A549 (cell line): ENCODE results near the gene SPNS2. TPM values are rescaled to one million over a fixed set of nuclear protein-coding genes. Genes with fewer than 3 reads are reported as not detected.

Experiments used
- ATAC-seq, 2 experiments: fragments of 200-7000 bp in 1 of 2; fragments of >200 bp in 1 of 2; cut with Nextera tagmentation in 1 of 2; cut with Tn5 transposase in 1 of 2; 3 replicates each; pipeline versions ENCODE4 v1.8.0 to v1.9.1; 2018 to 2020; ENCODE audit warnings: mild to moderate bottlenecking in 1 of 2, moderate library complexity in 1 of 2
- CTCF ChIA-PET: fragments of 300-600 bp; sonication (Branson Sonifier 250); formaldehyde crosslinking; extraction: SDS; loops from one replicate; lab custom pipeline; 2021; ENCODE audit warnings: antibody characterized with exemption, inconsistent platforms; lab: Yijun Ruan, JAX
- POLR2A ChIA-PET: fragments of 350-600 bp; formaldehyde crosslinking; extraction: SDS; loops from one replicate; lab custom pipeline; 2021; ENCODE audit warnings: antibody characterized with exemption, inconsistent platforms; lab: Yijun Ruan, JAX
- DNase-seq, 2 experiments: peaks; one replicate each; pipeline versions ENCODE4 v3.0.0 to v3.0.0-alpha.2; 2011 to 2016; ENCODE audit warnings: low read depth in 1 of 2, low spot score in 1 of 2
- FAIRE-seq: peaks from 2 replicates; lab custom pipeline; 2011; peaks lifted over from hg19 to GRCh38; lab: Jason Lieb, UNC
- H3K27ac ChIP-seq, 2 experiments: fragments of >200 bp; sonication (Bioruptor Twin); formaldehyde crosslinking; 3 replicates each; pipeline ENCODE4 v1.5.1; 2016 to 2017
- H3K4me1 ChIP-seq: fragments of >200 bp; sonication (Bioruptor Twin); formaldehyde crosslinking; 3 replicates; pipeline ENCODE4 v1.6.1; 2016
- H3K4me2 ChIP-seq: fragments of >200 bp; sonication (Bioruptor Twin); formaldehyde crosslinking; 3 replicates; pipeline ENCODE4 v1.6.1; 2016
- H3K4me3 ChIP-seq: fragments of >200 bp; sonication (Bioruptor Twin); formaldehyde crosslinking; 3 replicates; pipeline ENCODE4 v1.5.1; 2016
- H3K9me3 ChIP-seq: fragments of >200 bp; sonication (Bioruptor Twin); formaldehyde crosslinking; 3 replicates; pipeline ENCODE4 v1.6.1; 2016
- ATOH8 ChIP-seq: fragments of 250-450 bp; sonication (Bioruptor Pico); IDR thresholded peaks from 2 replicates; pipeline ENCODE4 v1.5.0; 2020; ENCODE audit warnings: low read depth, mild to moderate bottlenecking, moderate library complexity
- BHLHE40 ChIP-seq: IDR thresholded peaks from 2 replicates; pipeline ENCODE4 v1.6.1; 2012; ENCODE audit warnings: low read depth, low read length, inconsistent platforms
- CBX2 ChIP-seq: fragments of 200-600 bp; sonication (generic); IDR thresholded peaks from 2 replicates; pipeline ENCODE4 v1.6.1; 2016; ENCODE audit warnings: low read depth, mild to moderate bottlenecking, borderline replicate concordance
- CHD2 ChIP-seq: fragments of 150-350 bp; IDR thresholded peaks from 2 replicates; pipeline ENCODE4 v1.6.1; 2014; ENCODE audit warnings: low read length; ENCODE audit not compliant: partially characterized antibody
- E2F6 ChIP-seq: IDR thresholded peaks from 2 replicates; pipeline ENCODE4 v1.6.1; 2012; ENCODE audit warnings: low read depth, borderline replicate concordance
- FOSL2 ChIP-seq, 2 experiments: fragments of 450-650 bp in 1 of 2; fragments of >200 bp in 1 of 2; sonication (Bioruptor Twin) in 1 of 2; formaldehyde crosslinking; IDR thresholded peaks; 2 replicates each; pipeline versions ENCODE4 v1.5.0 to v1.6.1; 2016 to 2020; ENCODE audit warnings: mild to moderate bottlenecking in 1 of 2, moderate library complexity in 1 of 2
- GATA3 ChIP-seq: IDR thresholded peaks from 2 replicates; pipeline ENCODE4 v1.6.1; 2012; ENCODE audit warnings: borderline replicate concordance
- HDAC2 ChIP-seq: fragments of 200-600 bp; sonication (generic); IDR thresholded peaks from 2 replicates; pipeline ENCODE4 v1.6.1; 2016
- HEYL ChIP-seq: fragments of 250-450 bp; sonication (Bioruptor Pico); IDR thresholded peaks from 2 replicates; pipeline ENCODE4 v1.8.0; 2021; ENCODE audit warnings: mild to moderate bottlenecking, moderate library complexity
- HMGXB4 ChIP-seq: fragments of 250-450 bp; sonication (Bioruptor Pico); IDR thresholded peaks from 2 replicates; pipeline ENCODE4 v1.5.0; 2021; ENCODE audit warnings: mild to moderate bottlenecking, moderate library complexity, borderline replicate concordance
- HOXA7 ChIP-seq: fragments of 250-450 bp; sonication (Bioruptor Pico); IDR thresholded peaks from 2 replicates; pipeline ENCODE4 v1.5.0; 2020; ENCODE audit warnings: mild to moderate bottlenecking, moderate library complexity
- HOXB5 ChIP-seq: fragments of 250-450 bp; sonication (Bioruptor Pico); IDR thresholded peaks from 2 replicates; pipeline ENCODE4 v1.5.0; 2020; ENCODE audit warnings: mild to moderate bottlenecking, moderate library complexity
- JUNB ChIP-seq: fragments of >200 bp; sonication (Bioruptor Twin); formaldehyde crosslinking; IDR thresholded peaks from 2 replicates; pipeline ENCODE4 v1.6.1; 2016
- MAFK ChIP-seq: fragments of 450-650 bp; IDR thresholded peaks from 2 replicates; pipeline ENCODE4 v1.6.1; 2014; ENCODE audit not compliant: partially characterized antibody
- NFE2L2 ChIP-seq: fragments of 150-350 bp; conservative IDR thresholded peaks from 2 replicates; pipeline ENCODE4 v1.6.1; 2014; ENCODE audit warnings: low read length
- RAD21 ChIP-seq, 2 experiments: fragments of >200 bp in 1 of 2; sonication (Bioruptor Twin) in 1 of 2; formaldehyde crosslinking in 1 of 2; IDR thresholded peaks in 1 of 2; conservative IDR thresholded peaks in 1 of 2; 2 replicates in 1 of 2; 3 replicates in 1 of 2; pipeline ENCODE4 v1.6.1; 2012 to 2018; ENCODE audit warnings: inconsistent platforms in 1 of 2
- ZFP36 ChIP-seq: fragments of 450-650 bp; IDR thresholded peaks from 2 replicates; pipeline ENCODE4 v1.6.1; 2014; ENCODE audit warnings: borderline replicate concordance; ENCODE audit not compliant: partially characterized antibody
- WGBS: methylation state at CpG from one replicate; pipeline ENCODE4 v1.1.6; 2017; ENCODE audit errors: missing lambda C conversion rate; 5-methylcytosine and 5-hydroxymethylcytosine counted together
- polyA minus RNA-seq: library from RNA; depleted of rRNA, polyadenylated mRNA; stranded (reverse); fragments of >200 nt; gene quantifications from 2 replicates; pipeline ENCODE4 v1.2.3, GENCODE V29; 2011; rRNA and poly(A)+ RNA removed
- polyA plus RNA-seq, 4 experiments: library from polyadenylated mRNA; depleted of rRNA in 3 of 4; stranded (reverse); fragments of >200 nt; fragmentation: RNase III in 1 of 4; extraction: RNeasy Plus Mini Kit Qiagen cat#74134 plus additional on column Dnase treatment in 1 of 4; gene quantifications; 2 replicates in 3 of 4; 3 replicates in 1 of 4; pipeline ENCODE4 v1.2.3, GENCODE V29; 2011 to 2017
- TF ChIP-seq, protein P1 (sequence below): IDR thresholded peaks from 2 replicates; pipeline ENCODE4 v1.6.1; 2012
- TF ChIP-seq, protein P2 (sequence below): IDR thresholded peaks from 2 replicates; pipeline ENCODE4 v1.6.1; 2012
- TF ChIP-seq, protein P3 (sequence below): fragments of 150-350 bp; IDR thresholded peaks from 2 replicates; pipeline ENCODE4 v1.6.1; 2014; ENCODE audit warnings: low read depth, mild to moderate bottlenecking, low read length

SPNS2 gene, protein sequence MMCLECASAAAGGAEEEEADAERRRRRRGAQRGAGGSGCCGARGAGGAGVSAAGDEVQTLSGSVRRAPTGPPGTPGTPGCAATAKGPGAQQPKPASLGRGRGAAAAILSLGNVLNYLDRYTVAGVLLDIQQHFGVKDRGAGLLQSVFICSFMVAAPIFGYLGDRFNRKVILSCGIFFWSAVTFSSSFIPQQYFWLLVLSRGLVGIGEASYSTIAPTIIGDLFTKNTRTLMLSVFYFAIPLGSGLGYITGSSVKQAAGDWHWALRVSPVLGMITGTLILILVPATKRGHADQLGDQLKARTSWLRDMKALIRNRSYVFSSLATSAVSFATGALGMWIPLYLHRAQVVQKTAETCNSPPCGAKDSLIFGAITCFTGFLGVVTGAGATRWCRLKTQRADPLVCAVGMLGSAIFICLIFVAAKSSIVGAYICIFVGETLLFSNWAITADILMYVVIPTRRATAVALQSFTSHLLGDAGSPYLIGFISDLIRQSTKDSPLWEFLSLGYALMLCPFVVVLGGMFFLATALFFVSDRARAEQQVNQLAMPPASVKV
- polyA plus RNA-seq (2011; rRNA removed) (0.25 and 0.27 TPM in 2 replicates), polyA plus RNA-seq (2017; fragmentation: RNase III; extraction: RNeasy Plus Mini Kit Qiagen cat#74134 plus additional on column Dnase treatment) (0.13 to 0.46 TPM (median 0.38 TPM) in 3 replicates), polyA minus RNA-seq (0.29 and 1.3 TPM in 2 replicates)
- 0.03 and 0.09 TPM in 2 replicates for polyA plus RNA-seq (2012; cell fraction: cytosol; rRNA removed)
- polyA plus RNA-seq (2012; cell fraction: nucleus; rRNA removed): 0.05 and 0.11 TPM in 2 replicates

DNA sequence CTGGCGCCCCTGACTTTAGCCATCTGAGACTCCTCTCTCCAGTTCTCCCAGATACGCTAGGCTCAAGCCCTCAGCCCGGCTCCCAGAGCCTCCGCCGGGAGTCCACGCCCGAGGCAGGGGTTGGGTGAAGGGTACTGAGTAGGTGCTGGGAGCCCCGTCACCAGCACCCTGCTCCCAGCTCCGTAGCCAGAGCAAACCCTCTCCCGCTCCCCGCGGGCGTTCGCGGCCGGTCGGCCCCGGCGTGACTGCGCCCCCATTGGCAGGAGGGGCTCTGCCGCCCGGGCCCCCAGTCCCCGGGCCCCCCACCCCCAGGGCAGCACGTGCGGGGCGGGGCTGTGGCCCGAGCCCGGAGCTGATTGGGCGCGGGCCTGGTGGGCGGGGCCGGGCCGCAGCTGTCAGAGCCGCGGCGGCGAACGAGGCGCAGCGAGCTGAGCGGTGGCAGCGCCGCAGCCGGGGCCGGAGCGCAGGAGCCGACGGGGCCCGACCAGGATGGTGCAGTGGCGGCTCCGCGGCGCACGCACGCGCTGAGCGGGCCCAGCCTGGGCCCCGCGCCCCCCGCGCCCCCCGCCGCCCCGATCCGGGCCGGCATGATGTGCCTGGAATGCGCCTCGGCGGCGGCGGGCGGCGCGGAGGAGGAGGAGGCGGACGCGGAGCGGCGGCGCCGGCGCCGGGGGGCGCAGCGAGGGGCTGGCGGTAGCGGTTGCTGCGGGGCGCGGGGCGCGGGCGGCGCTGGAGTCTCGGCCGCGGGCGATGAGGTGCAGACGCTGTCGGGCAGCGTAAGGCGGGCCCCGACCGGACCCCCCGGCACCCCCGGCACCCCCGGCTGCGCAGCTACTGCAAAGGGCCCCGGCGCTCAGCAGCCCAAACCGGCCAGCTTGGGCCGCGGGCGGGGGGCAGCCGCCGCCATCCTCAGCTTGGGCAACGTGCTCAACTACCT lies at the start of gene SPNS2:
Gene SPNS2 (plus strand): TSS at position 421 of the 937 bp plus-strand sequence. CDS start 167 bp downstream, at position 588.
- POLR2A ChIA-PET: interaction anchor here (0.6 to 1.1 kb wide), 3 partner anchors 17 to 56 kb away, joined by 3 to 4 read pairs (median 3); partner anchors contain the start of gene MYBBP1A
- WGBS: 1% methylated on average over 44 of the region's 117 CpGs
- peak within 1 kb of the TSS; percentile 98 for H3K4me2 ChIP-seq

GRCh38 chr17:4449736-4450135 lies 48.9 kb upstream of the SPNS2 start:
- no peak for FAIRE-seq
- WGBS: 65% methylated on average over 11 of the region's 11 CpGs

More for the DNA sequence above, at the start of gene SPNS2:
- DNase-seq (peak; percentile 55 to 93), FAIRE-seq (no peak), ATAC-seq (peak; percentile 67 to 78)
- peak within 1 kb of the TSS; percentile 49 for H3K4me3 ChIP-seq
- H3K9me3 ChIP-seq: no peaks in the 10 kb centered on the region
- TF ChIP-seq BHLHE40 (0 out of 2 replicates have a peak, but pooled peaks have one; percentile 35), FOSL2 (IDR thresholded peaks at IDR 0.05) (no peak), FOSL2 (CRISPR knock-in tag; IDR thresholded peaks at IDR 0.05) (no peak), MAFK (no peak), HEYL (CRISPR knock-in tag) (no peak), CBX2 (no peak), E2F6 (no peak)
- CTCF ChIA-PET: interaction anchor here (0.6 to 3.0 kb wide), 8 partner anchors 10 to 133 kb away, joined by 3 to 17 read pairs (median 4); partner anchors contain the start of gene UBE2G1
- peaks cover 25% of the 10 kb centered on the region for H3K4me1 ChIP-seq
- peak within 1 kb of the TSS in 1 of 2 experiments; percentile 23; a peak in 2 of 6 replicates for H3K27ac ChIP-seq

More at GRCh38 chr17:4449736-4450135, 48.9 kb upstream of the SPNS2 start:
- H3K9me3 ChIP-seq: no peaks in the 10 kb centered on the region
- no peak overlapping the region for H3K27ac ChIP-seq
- TF ChIP-seq, protein P1, sequence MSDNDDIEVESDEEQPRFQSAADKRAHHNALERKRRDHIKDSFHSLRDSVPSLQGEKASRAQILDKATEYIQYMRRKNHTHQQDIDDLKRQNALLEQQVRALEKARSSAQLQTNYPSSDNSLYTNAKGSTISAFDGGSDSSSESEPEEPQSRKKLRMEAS: no peak
- TF ChIP-seq, protein P2, sequence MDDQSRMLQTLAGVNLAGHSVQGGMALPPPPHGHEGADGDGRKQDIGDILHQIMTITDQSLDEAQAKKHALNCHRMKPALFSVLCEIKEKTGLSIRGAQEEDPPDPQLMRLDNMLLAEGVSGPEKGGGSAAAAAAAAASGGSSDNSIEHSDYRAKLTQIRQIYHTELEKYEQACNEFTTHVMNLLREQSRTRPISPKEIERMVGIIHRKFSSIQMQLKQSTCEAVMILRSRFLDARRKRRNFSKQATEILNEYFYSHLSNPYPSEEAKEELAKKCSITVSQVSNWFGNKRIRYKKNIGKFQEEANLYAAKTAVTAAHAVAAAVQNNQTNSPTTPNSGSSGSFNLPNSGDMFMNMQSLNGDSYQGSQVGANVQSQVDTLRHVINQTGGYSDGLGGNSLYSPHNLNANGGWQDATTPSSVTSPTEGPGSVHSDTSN: no peak
- TF ChIP-seq RAD21 (conservative IDR thresholded peaks at IDR 0.05 in 1 of 2, IDR thresholded peaks at IDR 0.05 in 1 of 2): no peak
- TF ChIP-seq HMGXB4 (CRISPR knock-in tag): no peak
- TF ChIP-seq JUNB: no peak
- TF ChIP-seq HOXA7: no peak
- TF ChIP-seq ATOH8 (CRISPR knock-in tag): no peak
- no peak for TF ChIP-seq HOXB5 (CRISPR knock-in tag)
- no peak for TF ChIP-seq MAFK
- no peak for TF ChIP-seq HDAC2
- TF ChIP-seq GATA3: no peak
- no peak for TF ChIP-seq ZFP36
- TF ChIP-seq CBX2: no peak
- TF ChIP-seq NFE2L2: no peak
- no peak for TF ChIP-seq CHD2
- TF ChIP-seq, protein P3, sequence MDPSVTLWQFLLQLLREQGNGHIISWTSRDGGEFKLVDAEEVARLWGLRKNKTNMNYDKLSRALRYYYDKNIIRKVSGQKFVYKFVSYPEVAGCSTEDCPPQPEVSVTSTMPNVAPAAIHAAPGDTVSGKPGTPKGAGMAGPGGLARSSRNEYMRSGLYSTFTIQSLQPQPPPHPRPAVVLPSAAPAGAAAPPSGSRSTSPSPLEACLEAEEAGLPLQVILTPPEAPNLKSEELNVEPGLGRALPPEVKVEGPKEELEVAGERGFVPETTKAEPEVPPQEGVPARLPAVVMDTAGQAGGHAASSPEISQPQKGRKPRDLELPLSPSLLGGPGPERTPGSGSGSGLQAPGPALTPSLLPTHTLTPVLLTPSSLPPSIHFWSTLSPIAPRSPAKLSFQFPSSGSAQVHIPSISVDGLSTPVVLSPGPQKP: no peak
- H3K4me3 ChIP-seq: no peak overlapping the region
- ATAC-seq (no peak; a peak in 1 of 6 replicates), DNase-seq (no peak)
- ChIA-PET CTCF (interaction anchor here (0.6 to 2.0 kb wide), 8 partner anchors 12 to 536 kb away, joined by 3 to 6 read pairs (median 4); no protein-coding TSS in a partner anchor), POLR2A (no interaction called here)
- peaks cover 4% of the 10 kb centered on the region for H3K4me1 ChIP-seq
- H3K4me2 ChIP-seq: no peak overlapping the region
